Right lobe of liver (tissue), 6 donors: Measurements from ENCODE around the gene RGSL1. TPM values are rescaled to one million over a fixed set of nuclear protein-coding genes. Genes with fewer than 3 reads are reported as not detected.

Experiments used
- ATAC-seq, 4 donors: fragments of 200-7000 bp; cut with Tn5 transposase; one replicate each; pipeline ENCODE4 v1.9.1; 2020; ENCODE audit warnings: mild to moderate bottlenecking in 4 of 4, moderate library complexity in 4 of 4
- DNase-seq, 3 donors: peaks; one replicate each; pipeline ENCODE4 v3.0.0-alpha.2; 2020
- H3K27ac ChIP-seq, 3 donors: fragments of 200-600 bp; one replicate each; pipeline ENCODE4 v1.8.0; 2022
- H3K27me3 ChIP-seq, 2 donors: fragments of 200-600 bp; one replicate each; pipeline ENCODE4 v1.8.0; 2022
- H3K36me3 ChIP-seq, 4 donors: fragments of 200-600 bp; sonication (generic) in 1 of 4; one replicate each; pipeline versions ENCODE4 v1.5.1 to v1.8.0; 2017 to 2022; ENCODE audit warnings: control low read depth in 1 of 4
- H3K4me1 ChIP-seq, 4 donors: fragments of 200-600 bp; sonication (generic) in 1 of 4; one replicate each; pipeline versions ENCODE4 v1.5.1 to v1.8.0; 2017 to 2022; ENCODE audit warnings: control low read depth in 1 of 4
- H3K4me3 ChIP-seq, 3 donors: fragments of 200-600 bp; one replicate each; pipeline ENCODE4 v1.8.0; 2022
- H3K9me3 ChIP-seq, 4 donors: fragments of 200-600 bp; sonication (generic) in 1 of 4; one replicate each; pipeline versions ENCODE4 v1.5.1 to v1.8.0; 2017 to 2022; ENCODE audit warnings: control low read depth in 1 of 4
- POLR2A ChIP-seq: fragments of 450-650 bp; IDR thresholded peaks from one replicate; pipeline ENCODE4 v1.6.1; 2017; ENCODE audit warnings: antibody characterized with exemption, mild to moderate bottlenecking
- WGBS: methylation state at CpG from one replicate; pipeline ENCODE4 v1.1.6; 2018; ENCODE audit warnings: low coverage, low lambda C conversion rate; ENCODE audit not compliant: insufficient coverage; ENCODE audit errors: missing lambda C conversion rate; 5-methylcytosine and 5-hydroxymethylcytosine counted together
- intact Hi-C, 2 donors: fragments of 100-400 bp; cut with DNase I; formaldehyde crosslinking; loops; one replicate each; pipeline versions ENCODE4 v1.11.2 to v1.14.1; 2022
- total RNA-seq, 6 experiments: library from RNA; depleted of rRNA in 2 of 6; stranded (reverse); fragments of >200 nt in 2 of 6; fragmentation: NEBNext Ultra II Directional in 3 of 6; extraction: Animal tissue kit (Norgen Biotek cat#: 25700) in 3 of 6; gene quantifications; one replicate each; pipeline versions ENCODE4 v1.1.0 to v1.2.4, GENCODE V29; 2016 to 2023
- TF ChIP-seq, protein P1 (sequence below), 4 donors: fragments of 200-600 bp in 3 of 4; fragments of 450-650 bp in 1 of 4; IDR thresholded peaks; one replicate each; pipeline versions ENCODE4 v1.5.1 to v1.8.0; 2016 to 2022; ENCODE audit warnings: antibody characterized with exemption in 4 of 4, mild to moderate bottlenecking in 2 of 4
- donor health status: DM: no; HTN: yes; CAD: no.
- donor health status: DM: no; HTN: no; CAD: no.
- donor health status: DM: no; HTN: no; CAD: no.
- donor health status: DM: no; HTN: yes; CAD: no.
- donor health status: DM: no; HTN: yes; CAD: no.

RGSL1 gene
- total RNA-seq, 6 experiments from 2014 or later = not detected

- TF ChIP-seq, protein P1, sequence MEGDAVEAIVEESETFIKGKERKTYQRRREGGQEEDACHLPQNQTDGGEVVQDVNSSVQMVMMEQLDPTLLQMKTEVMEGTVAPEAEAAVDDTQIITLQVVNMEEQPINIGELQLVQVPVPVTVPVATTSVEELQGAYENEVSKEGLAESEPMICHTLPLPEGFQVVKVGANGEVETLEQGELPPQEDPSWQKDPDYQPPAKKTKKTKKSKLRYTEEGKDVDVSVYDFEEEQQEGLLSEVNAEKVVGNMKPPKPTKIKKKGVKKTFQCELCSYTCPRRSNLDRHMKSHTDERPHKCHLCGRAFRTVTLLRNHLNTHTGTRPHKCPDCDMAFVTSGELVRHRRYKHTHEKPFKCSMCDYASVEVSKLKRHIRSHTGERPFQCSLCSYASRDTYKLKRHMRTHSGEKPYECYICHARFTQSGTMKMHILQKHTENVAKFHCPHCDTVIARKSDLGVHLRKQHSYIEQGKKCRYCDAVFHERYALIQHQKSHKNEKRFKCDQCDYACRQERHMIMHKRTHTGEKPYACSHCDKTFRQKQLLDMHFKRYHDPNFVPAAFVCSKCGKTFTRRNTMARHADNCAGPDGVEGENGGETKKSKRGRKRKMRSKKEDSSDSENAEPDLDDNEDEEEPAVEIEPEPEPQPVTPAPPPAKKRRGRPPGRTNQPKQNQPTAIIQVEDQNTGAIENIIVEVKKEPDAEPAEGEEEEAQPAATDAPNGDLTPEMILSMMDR (IDR thresholded peaks at IDR 0.05) = no peak
- TF ChIP-seq POLR2A = no peak
- Histone ChIP-seq H3K9me3 (no peaks in the 10 kb centered on the region), H3K4me3 (no peak overlapping the region), H3K4me1 (peaks cover 0 to 5% (median 0%) of the 10 kb centered on the region in 4 donors), H3K27me3 (no peaks in the 10 kb centered on the region), H3K36me3 (peaks cover 0 to 12% (median under 1%) of the 10 kb centered on the region in 4 donors), H3K27ac (no peak overlapping the region)
- ATAC-seq (no peak), DNase-seq (no peak)
- intact Hi-C loops = no loop called here
- 93% methylated on average over 4 of the region's 4 CpGs for WGBS
Measured at GRCh38 chr1:182584746-182585145, 134.8 kb downstream of the RGSL1 start.

GRCh38 chr1:182586380-182586779 lies 136.4 kb downstream of the RGSL1 start:
- H3K4me1 ChIP-seq = peaks cover 0 to 5% (median 0%) of the 10 kb centered on the region in 4 donors
- no peak overlapping the region for H3K4me3 ChIP-seq
- H3K9me3 ChIP-seq = no peaks in the 10 kb centered on the region
- no peaks in the 10 kb centered on the region for H3K36me3 ChIP-seq
- no peak for TF ChIP-seq POLR2A
- TF ChIP-seq, protein P1 (IDR thresholded peaks at IDR 0.05) = no peak
- DNase-seq (no peak), ATAC-seq (no peak)
- H3K27me3 ChIP-seq = no peaks in the 10 kb centered on the region
- WGBS = 82% methylated on average over 9 of the region's 11 CpGs
- no peak overlapping the region for H3K27ac ChIP-seq
- intact Hi-C loops = no loop called here

- Histone ChIP-seq H3K4me3 (no peak overlapping the region), H3K36me3 (no peaks in the 10 kb centered on the region), H3K27me3 (no peaks in the 10 kb centered on the region), H3K27ac (no peak overlapping the region), H3K9me3 (no peaks in the 10 kb centered on the region), H3K4me1 (peaks cover 0 to 5% (median 0%) of the 10 kb centered on the region in 4 donors)
- DNase-seq (no peak), ATAC-seq (no peak)
- 0% methylated on average over 1 of the region's 1 CpG for WGBS
- intact Hi-C loops = no loop called here
- TF ChIP-seq, protein P1 (IDR thresholded peaks at IDR 0.05) = no peak
- no peak for TF ChIP-seq POLR2A
Measured at GRCh38 chr1:182587093-182587492, 137.1 kb downstream of the RGSL1 start.

GRCh38 chr1:182587666-182588499 lies 137.9 kb downstream of the RGSL1 start:
- H3K4me1 ChIP-seq = peaks cover 0 to 5% (median 0%) of the 10 kb centered on the region in 4 donors
- intact Hi-C loops = no loop called here
- peak in 1 of 4 donors; percentile 18 for ATAC-seq

More at GRCh38 chr1:182587666-182588499, 137.9 kb downstream of the RGSL1 start:
- DNase-seq = no peak
- H3K36me3 ChIP-seq = no peaks in the 10 kb centered on the region
- peak overlapping the region; percentile 89 to 93 (median 89) for H3K27ac ChIP-seq
- no peaks in the 10 kb centered on the region for H3K27me3 ChIP-seq
- TF ChIP-seq, protein P1 (IDR thresholded peaks at IDR 0.05) = no peak
- TF ChIP-seq POLR2A = no peak
- H3K9me3 ChIP-seq = no peaks in the 10 kb centered on the region
- H3K4me3 ChIP-seq = peak overlapping the region; percentile 69 to 79 (median 74)
- WGBS = 32% methylated on average over 4 of the region's 4 CpGs
